NK-92 (cell line): ENCODE data around the gene DGKI.

Experiments used
- DNase-seq: peaks from one replicate; lab custom pipeline; 2025; ENCODE audit not compliant: unreplicated experiment; lab: John Stamatoyannopoulos, UW

Gene DGKI

GRCh38 chr7:137791930-137792329 lies 54.8 kb downstream of the DGKI start:
- DNase-seq: no peak

GRCh38 chr7:137790828-137791227 lies 55.9 kb downstream of the DGKI start:
- DNase-seq: no peak

- DNase-seq: no peak
Observed at GRCh38 chr7:137789215-137789882, 57.4 kb downstream of the DGKI start.

GRCh38 chr7:137787301-137787976 lies 59.3 kb downstream of the DGKI start:
- no peak for DNase-seq

DNA sequence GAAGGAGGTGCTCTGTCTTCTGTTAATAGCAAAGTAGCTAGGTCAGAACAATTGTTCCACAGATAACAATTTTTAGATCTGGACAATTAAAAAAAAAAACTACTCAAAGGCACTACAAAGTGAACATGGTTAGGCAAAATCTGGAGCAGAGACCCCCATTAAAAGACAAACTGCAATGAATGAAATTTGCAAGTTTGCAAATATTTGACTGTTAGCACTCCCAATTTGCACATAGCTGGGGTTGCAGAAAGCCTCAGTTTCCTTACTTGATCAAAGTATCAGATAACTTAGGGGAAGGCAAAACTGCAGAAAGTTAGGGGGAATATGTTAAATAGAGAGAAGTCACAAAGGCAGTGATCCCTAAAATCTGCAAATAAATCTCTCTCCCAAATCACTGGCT lies 68.3 kb downstream of the DGKI start:
- no peak for DNase-seq

DNA sequence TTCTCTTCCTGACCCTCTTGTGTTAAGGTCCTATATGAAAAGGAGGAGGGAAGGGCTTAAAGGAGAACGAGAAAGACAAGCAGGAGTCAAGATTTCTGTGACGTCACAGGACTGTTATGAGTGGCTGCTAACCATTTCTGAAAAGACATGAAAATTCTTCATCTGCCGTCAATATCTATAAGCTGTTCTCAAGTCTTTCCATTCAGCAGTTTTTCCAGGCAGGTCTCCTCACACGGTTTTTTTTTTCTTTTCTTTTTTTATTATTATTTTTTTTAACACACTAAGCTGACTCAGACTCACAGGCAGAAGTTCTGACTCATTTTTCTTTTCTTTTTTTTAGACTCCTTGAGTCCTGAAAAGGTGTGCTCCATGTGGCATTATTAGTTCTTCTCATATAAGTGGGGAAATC lies 72.0 kb downstream of the DGKI start:
- DNase-seq: no peak

DNA sequence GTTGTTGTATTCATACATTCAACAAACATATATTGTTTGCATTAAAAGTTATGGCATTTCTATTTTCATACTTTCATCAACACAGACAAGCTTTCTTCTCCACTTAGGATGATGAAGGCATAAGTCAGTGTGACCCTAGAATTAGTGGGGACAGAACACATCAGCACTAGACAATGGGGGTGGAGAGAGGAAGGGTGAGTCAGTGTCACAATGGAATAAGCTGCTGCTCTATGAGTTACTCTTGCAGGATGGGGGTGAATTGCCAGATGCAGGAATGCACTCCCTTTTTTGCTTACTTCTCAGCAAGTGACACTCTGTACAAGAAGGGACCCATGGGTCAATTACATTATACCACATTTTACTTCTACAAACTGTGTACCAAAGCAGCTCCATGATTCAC lies 74.0 kb downstream of the DGKI start:
- no peak for DNase-seq

DNA sequence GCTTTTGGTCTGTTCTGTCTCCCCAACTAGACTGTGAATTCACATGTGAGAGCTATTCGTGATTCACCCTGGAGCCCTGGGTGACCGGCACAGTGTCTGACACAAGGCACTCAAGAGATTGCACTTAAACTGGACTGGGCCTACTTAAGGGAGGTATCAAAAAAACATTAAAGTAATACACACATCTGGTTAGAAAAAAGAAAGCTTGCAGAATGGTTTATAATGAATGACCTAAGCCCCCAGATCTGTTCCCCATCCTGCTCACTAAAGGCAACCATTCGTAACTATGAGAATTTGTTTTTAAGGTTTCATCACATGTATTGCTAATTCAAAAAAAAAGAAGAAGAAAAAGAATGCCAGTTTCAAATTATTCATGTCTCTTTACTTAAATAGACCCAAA lies 74.5 kb downstream of the DGKI start:
- DNase-seq: no peak

- DNase-seq: no peak
Observed at GRCh38 chr7:137771679-137772078, 75.1 kb downstream of the DGKI start.

- DNase-seq: no peak
Observed at GRCh38 chr7:137771273-137771672, 75.5 kb downstream of the DGKI start.

GRCh38 chr7:137768366-137768765 lies 78.4 kb downstream of the DGKI start:
- no peak for DNase-seq

GRCh38 chr7:137762334-137762733 lies 84.4 kb downstream of the DGKI start:
- DNase-seq: no peak

DNA sequence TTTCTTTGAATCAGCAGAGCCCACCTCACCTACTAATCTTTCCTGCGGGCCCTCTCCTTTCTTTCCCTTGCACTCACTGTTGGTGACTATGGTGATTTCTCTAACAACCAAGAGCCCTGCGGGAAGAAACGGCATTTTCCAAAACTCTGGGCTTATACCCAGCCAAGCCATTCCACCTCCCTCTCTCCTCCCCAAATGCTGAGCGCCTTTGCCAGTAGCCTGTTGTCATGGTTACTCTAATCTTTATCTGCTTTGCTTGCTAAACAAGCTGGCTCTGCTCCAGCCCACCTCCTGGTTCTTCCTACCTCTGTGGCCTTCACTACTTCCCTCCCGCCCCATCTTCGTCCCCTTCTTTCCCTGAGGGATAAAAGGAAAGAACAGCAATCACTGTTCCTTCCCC lies 86.7 kb downstream of the DGKI start:
- DNase-seq: no peak

GRCh38 chr7:137757146-137757925 lies 89.4 kb downstream of the DGKI start:
- no peak for DNase-seq

DNA sequence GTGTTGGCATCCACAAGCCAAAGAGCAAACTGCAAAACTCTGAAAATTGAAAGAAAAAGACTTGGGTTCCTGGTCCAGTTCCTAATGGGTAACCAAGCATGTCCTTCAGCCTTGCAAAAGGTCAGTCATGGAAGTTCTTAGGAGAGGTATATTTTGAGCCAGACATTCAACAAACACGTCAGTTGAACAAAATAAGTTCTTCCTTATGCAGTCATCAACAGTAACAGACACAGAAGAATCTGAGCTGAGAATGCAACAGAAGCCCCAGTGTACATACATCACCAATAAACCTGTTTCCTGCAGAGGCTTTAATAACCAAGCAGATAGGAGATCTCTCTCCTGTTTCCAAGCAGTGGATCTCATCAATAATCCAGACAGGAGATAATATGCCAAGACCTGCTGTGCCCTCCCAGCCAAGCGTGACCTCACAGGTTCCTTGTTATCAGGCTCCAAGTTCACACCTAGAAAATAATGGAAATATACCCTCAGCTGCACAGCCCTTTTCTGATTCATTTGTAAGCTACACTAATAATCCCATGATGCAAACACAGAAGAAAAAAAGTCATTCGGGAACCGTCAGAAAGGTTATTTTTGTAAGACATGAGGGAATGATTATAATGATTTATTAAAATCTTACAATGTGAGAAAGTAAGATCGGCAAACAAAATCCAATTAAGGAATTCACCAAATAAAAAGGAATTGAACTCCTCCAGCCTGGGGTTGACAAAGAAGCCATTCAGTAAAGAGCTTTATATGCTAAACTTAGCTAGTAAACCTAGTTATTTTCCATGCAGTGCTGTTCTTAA lies 90.7 kb downstream of the DGKI start:
- DNase-seq: no peak

GRCh38 chr7:137755427-137755826 lies 91.3 kb downstream of the DGKI start:
- no peak for DNase-seq

GRCh38 chr7:137753948-137754851 lies 92.6 kb downstream of the DGKI start:
- DNase-seq: no peak

DNA sequence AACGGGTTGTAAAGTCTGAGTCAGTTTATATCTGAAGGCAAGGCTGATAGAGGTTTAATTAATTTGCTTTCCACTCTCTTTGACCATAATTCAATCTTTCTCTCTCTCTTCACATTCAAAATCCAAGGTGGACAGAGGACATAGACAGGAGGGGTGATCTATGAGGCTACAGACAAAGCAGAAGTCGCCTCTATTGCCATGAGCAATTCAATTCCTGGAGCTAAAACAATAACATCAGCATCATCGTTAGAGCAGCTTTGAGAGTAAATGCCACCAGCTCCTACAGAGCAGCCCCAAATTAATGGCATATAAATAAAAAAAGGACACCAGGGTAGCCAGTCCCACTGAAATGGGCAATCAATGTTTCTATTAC lies 93.2 kb downstream of the DGKI start:
- DNase-seq: no peak

GRCh38 chr7:137753067-137753466 lies 93.7 kb downstream of the DGKI start:
- DNase-seq: no peak

- DNase-seq: no peak
Observed at GRCh38 chr7:137751361-137752009, 95.3 kb downstream of the DGKI start.
